Activated CD4-positive, alpha-beta memory T cell treated with anti-CD3 and anti-CD28 coated beads for 36 hours (primary cell): Measurements from ENCODE around the gene DAGLA. TPM values are rescaled to one million over a fixed set of nuclear protein-coding genes. Genes with fewer than 3 reads are reported as not detected.

Source experiments
- CTCF ChIA-PET: fragments of 350-600 bp; sonication (Branson Sonifier 250); formaldehyde crosslinking; loops from one replicate; lab custom pipeline; 2021; ENCODE audit warnings: antibody characterized with exemption, inconsistent platforms; lab: Charles Lee
- POLR2A ChIA-PET: fragments of 350-600 bp; sonication (Branson Sonifier 250); formaldehyde crosslinking; loops from one replicate; lab custom pipeline; 2021; ENCODE audit warnings: antibody characterized with exemption; lab: Charles Lee
- DNase-seq: peaks from one replicate; pipeline ENCODE4 v3.0.0-alpha.2; 2020
- H3K27ac Mint-ChIP-seq: one replicate; pipeline ENCODE4 v1.8.0; 2021; ENCODE audit warnings: mixed read lengths
- H3K27me3 Mint-ChIP-seq: one replicate; pipeline ENCODE4 v1.8.0; 2021; ENCODE audit warnings: mixed read lengths
- H3K36me3 Mint-ChIP-seq: one replicate; pipeline ENCODE4 v1.8.0; 2021; ENCODE audit warnings: mixed read lengths
- H3K4me1 Mint-ChIP-seq: one replicate; pipeline ENCODE4 v1.8.0; 2021; ENCODE audit warnings: low read depth, mixed read lengths
- H3K4me3 Mint-ChIP-seq: one replicate; pipeline ENCODE4 v1.8.0; 2021; ENCODE audit warnings: mild to moderate bottlenecking, mixed read lengths
- H3K9me3 Mint-ChIP-seq: one replicate; pipeline ENCODE4 v1.8.0; 2021; ENCODE audit warnings: mixed read lengths
- intact Hi-C: fragments of 100-400 bp; cut with micrococcal nuclease; formaldehyde crosslinking; loops from one replicate; pipeline ENCODE4 v1.15.1; 2023
- total RNA-seq, 2 experiments: library from RNA; stranded (reverse); gene quantifications; one replicate each; pipeline ENCODE4 v1.2.3, GENCODE V29; 2021

Gene DAGLA
- total RNA-seq, 2 experiments from 2014 or later: 0.12 to 0.15 TPM

- ChIA-PET CTCF (no interaction called here), POLR2A (no interaction called here)
- Mint-ChIP-seq H3K4me1 (peaks cover 22% of the 10 kb centered on the region), H3K36me3 (no peaks in the 10 kb centered on the region), H3K4me3 (no peak overlapping the region), H3K27me3 (no peaks in the 10 kb centered on the region), H3K27ac (peak overlapping the region; percentile 13), H3K9me3 (no peaks in the 10 kb centered on the region)
- no peak for DNase-seq
- intact Hi-C loops: loop anchor here (1.0 kb wide), 1 partner anchor 37 kb away; no protein-coding TSS in a partner anchor
These were observed 16.4 kb downstream of the DAGLA start for GRCh38 chr11:61696602-61697001.

DNA sequence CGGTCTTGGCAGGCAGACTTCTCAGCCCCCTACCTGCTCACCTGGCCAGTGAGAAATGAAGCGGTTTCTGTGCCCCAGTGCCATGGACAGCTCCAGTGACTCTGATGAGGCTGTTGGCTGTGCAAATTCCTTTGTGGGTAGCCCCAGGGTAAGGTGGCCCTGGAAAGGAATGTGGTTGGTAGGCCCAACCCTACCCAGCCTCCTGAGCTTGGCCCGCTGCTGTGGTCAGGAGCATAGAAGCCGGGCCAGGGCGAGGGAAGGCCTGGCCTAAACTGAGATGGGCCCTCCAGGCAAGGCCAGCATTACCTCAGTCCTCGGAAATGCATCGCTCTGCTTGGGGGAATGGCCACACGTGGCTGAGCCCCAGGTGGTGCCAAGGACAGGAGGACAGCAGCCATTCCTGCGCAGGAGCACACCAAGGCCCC, 16.9 kb downstream of the DAGLA start:
- intact Hi-C loops: no loop called here
- CTCF ChIA-PET: interaction anchor here (1.8 kb wide), 1 partner anchor 36 kb away, joined by 9 read pairs; no protein-coding TSS in a partner anchor
- DNase-seq: no peak
- Mint-ChIP-seq H3K36me3 (no peaks in the 10 kb centered on the region), H3K4me3 (no peak overlapping the region), H3K9me3 (no peaks in the 10 kb centered on the region), H3K27ac (no peak overlapping the region), H3K27me3 (no peaks in the 10 kb centered on the region), H3K4me1 (peaks cover 22% of the 10 kb centered on the region)
- POLR2A ChIA-PET: no interaction called here

GRCh38 chr11:61697764-61698163, 17.6 kb downstream of the DAGLA start:
- Mint-ChIP-seq H3K4me3 (no peak overlapping the region), H3K27me3 (no peaks in the 10 kb centered on the region), H3K27ac (no peak overlapping the region), H3K4me1 (peaks cover 22% of the 10 kb centered on the region), H3K36me3 (no peaks in the 10 kb centered on the region), H3K9me3 (no peaks in the 10 kb centered on the region)
- CTCF ChIA-PET: interaction anchor here (1.8 kb wide), 1 partner anchor 36 kb away, joined by 9 read pairs; no protein-coding TSS in a partner anchor
- DNase-seq: no peak
- intact Hi-C loops: no loop called here
- POLR2A ChIA-PET: no interaction called here

GRCh38 chr11:61698173-61698948, 18.2 kb downstream of the DAGLA start:
- Mint-ChIP-seq H3K9me3 (no peaks in the 10 kb centered on the region), H3K4me1 (peaks cover 22% of the 10 kb centered on the region), H3K27me3 (no peaks in the 10 kb centered on the region), H3K36me3 (no peaks in the 10 kb centered on the region), H3K4me3 (no peak overlapping the region), H3K27ac (no peak overlapping the region)
- intact Hi-C loops: no loop called here
- ChIA-PET POLR2A (interaction anchor here (1.1 kb wide), 1 partner anchor 35 kb away, joined by 3 read pairs; no protein-coding TSS in a partner anchor), CTCF (interaction anchor here (1.8 kb wide), 1 partner anchor 35 kb away, joined by 9 read pairs; no protein-coding TSS in a partner anchor)
- peak; percentile 16 for DNase-seq

DNA sequence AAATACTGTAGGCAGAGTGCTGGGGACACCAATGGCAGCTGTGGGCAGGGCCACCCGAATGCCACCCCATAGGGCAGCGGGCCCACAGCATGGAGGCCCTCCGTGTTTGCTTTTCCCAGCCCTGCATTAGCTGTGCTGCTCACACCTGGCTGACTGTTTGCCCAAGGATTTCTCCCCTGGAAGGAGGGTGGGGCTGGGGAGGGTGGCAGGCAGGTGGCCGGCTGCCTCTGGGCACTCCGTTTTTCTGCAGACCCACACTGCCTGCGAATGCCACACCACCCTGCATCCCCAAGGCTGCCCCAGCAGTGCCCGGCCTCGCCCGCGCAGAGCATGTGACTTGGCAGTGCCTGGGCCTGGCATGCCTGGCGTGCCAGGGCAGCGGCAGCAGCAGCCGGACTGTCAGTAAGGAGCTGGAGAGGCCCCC, 19.6 kb downstream of the DAGLA start:
- H3K4me1 Mint-ChIP-seq: peaks cover 22% of the 10 kb centered on the region
- H3K9me3 Mint-ChIP-seq: no peaks in the 10 kb centered on the region
- ChIA-PET POLR2A (no interaction called here), CTCF (interaction anchor here (2.3 kb wide), 1 partner anchor 34 kb away, joined by 11 read pairs; no protein-coding TSS in a partner anchor)
- H3K27me3 Mint-ChIP-seq: no peaks in the 10 kb centered on the region
- intact Hi-C loops: no loop called here
- no peak overlapping the region for H3K4me3 Mint-ChIP-seq
- H3K27ac Mint-ChIP-seq: no peak overlapping the region
- H3K36me3 Mint-ChIP-seq: no peaks in the 10 kb centered on the region
- DNase-seq: no peak

DNA sequence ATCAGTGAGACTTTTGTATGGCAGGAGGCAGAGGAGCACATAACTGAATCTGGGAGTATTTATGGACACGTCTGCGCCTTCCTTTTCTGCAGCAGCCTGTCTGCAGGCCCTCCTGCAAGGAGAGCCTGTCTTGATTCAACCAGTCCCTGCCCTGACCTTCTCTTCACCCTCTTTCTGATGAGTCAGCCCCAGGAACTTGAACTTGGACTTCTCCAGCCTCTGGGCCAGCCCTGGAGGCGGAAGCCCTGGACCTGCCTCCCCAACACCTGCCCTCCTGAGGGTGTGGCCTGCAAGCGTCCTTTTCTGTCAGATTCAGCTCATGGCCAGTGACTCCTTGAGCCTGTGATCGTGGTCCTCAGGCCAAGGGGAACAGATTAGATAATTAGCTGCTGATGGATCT, 20.0 kb downstream of the DAGLA start:
- no peak for DNase-seq
- CTCF ChIA-PET: interaction anchor here (2.3 kb wide), 1 partner anchor 33 kb away, joined by 11 read pairs; no protein-coding TSS in a partner anchor
- Mint-ChIP-seq H3K4me1 (peaks cover 22% of the 10 kb centered on the region), H3K27ac (no peak overlapping the region), H3K4me3 (no peak overlapping the region), H3K27me3 (no peaks in the 10 kb centered on the region), H3K36me3 (no peaks in the 10 kb centered on the region), H3K9me3 (no peaks in the 10 kb centered on the region)
- intact Hi-C loops: no loop called here
- POLR2A ChIA-PET: no interaction called here

- Mint-ChIP-seq H3K9me3 (no peaks in the 10 kb centered on the region), H3K27ac (no peak overlapping the region), H3K27me3 (no peaks in the 10 kb centered on the region), H3K4me1 (peaks cover 19% of the 10 kb centered on the region), H3K4me3 (no peak overlapping the region), H3K36me3 (no peaks in the 10 kb centered on the region)
- no peak for DNase-seq
- CTCF ChIA-PET: interaction anchor here (2.3 kb wide), 1 partner anchor 33 kb away, joined by 11 read pairs; no protein-coding TSS in a partner anchor
- intact Hi-C loops: no loop called here
- POLR2A ChIA-PET: no interaction called here
These were observed 20.5 kb downstream of the DAGLA start for GRCh38 chr11:61700720-61701119.

- Mint-ChIP-seq H3K27ac (no peak overlapping the region), H3K4me3 (no peak overlapping the region), H3K4me1 (peaks cover 13% of the 10 kb centered on the region), H3K36me3 (no peaks in the 10 kb centered on the region), H3K27me3 (no peaks in the 10 kb centered on the region), H3K9me3 (no peaks in the 10 kb centered on the region)
- ChIA-PET CTCF (interaction anchor here (2.3 kb wide), 1 partner anchor 32 kb away, joined by 11 read pairs; no protein-coding TSS in a partner anchor), POLR2A (no interaction called here)
- intact Hi-C loops: no loop called here
- no peak for DNase-seq
These were observed 21.2 kb downstream of the DAGLA start for GRCh38 chr11:61701242-61701886.

GRCh38 chr11:61702701-61703312, 22.6 kb downstream of the DAGLA start:
- Mint-ChIP-seq H3K4me3 (peak overlapping the region; percentile 20), H3K36me3 (no peaks in the 10 kb centered on the region), H3K27me3 (no peaks in the 10 kb centered on the region), H3K27ac (no peak overlapping the region), H3K9me3 (no peaks in the 10 kb centered on the region), H3K4me1 (peaks cover 7% of the 10 kb centered on the region)
- CTCF ChIA-PET: no interaction called here
- intact Hi-C loops: no loop called here
- POLR2A ChIA-PET: no interaction called here
- peak; percentile 22 for DNase-seq

DNA sequence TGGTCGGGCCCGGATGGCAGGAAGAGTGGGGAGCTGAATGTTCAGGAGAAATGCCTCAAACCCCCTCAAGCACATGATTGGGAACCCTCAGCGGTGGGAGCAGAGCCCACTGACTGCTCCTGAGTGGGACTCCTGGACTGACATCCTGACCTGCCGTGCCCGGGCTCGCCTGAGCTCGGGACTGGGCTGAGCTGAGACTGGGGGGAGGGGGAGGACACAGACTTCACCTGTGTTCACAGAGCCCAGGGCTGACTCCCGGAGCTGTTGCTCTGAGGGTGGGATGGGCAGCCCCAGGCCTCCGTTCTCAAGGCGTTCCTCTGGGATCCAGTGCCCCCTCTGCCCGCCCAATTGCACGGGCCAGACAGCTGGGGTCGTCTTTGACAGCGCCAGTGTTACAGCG, 24.6 kb downstream of the DAGLA start:
- intact Hi-C loops: no loop called here
- no peaks in the 10 kb centered on the region for H3K9me3 Mint-ChIP-seq
- no peaks in the 10 kb centered on the region for H3K27me3 Mint-ChIP-seq
- no peaks in the 10 kb centered on the region for H3K36me3 Mint-ChIP-seq
- H3K4me1 Mint-ChIP-seq: no peaks in the 10 kb centered on the region
- CTCF ChIA-PET: no interaction called here
- POLR2A ChIA-PET: no interaction called here
- no peak overlapping the region for H3K27ac Mint-ChIP-seq
- H3K4me3 Mint-ChIP-seq: no peak overlapping the region
- no peak for DNase-seq

GRCh38 chr11:61706452-61707400, 26.5 kb downstream of the DAGLA start:
- no peaks in the 10 kb centered on the region for H3K36me3 Mint-ChIP-seq
- CTCF ChIA-PET: interaction anchor here (1.3 kb wide), 1 partner anchor 27 kb away, joined by 3 read pairs; no protein-coding TSS in a partner anchor

More at GRCh38 chr11:61706452-61707400, 26.5 kb downstream of the DAGLA start:
- POLR2A ChIA-PET: no interaction called here
- H3K27ac Mint-ChIP-seq: no peak overlapping the region
- H3K4me3 Mint-ChIP-seq: no peak overlapping the region
- no peaks in the 10 kb centered on the region for H3K9me3 Mint-ChIP-seq
- no peaks in the 10 kb centered on the region for H3K4me1 Mint-ChIP-seq
- intact Hi-C loops: no loop called here
- no peak for DNase-seq
- no peaks in the 10 kb centered on the region for H3K27me3 Mint-ChIP-seq
